Measurements from ENCODE around the gene SVBP.

Gene SVBP

GRCh38 chr1:42797979-42798378 is 19.2 kb downstream of the SVBP start:
- DNase-seq, result no peak

- DNase-seq, result no peak
Observed at GRCh38 chr1:42797414-42797813, 19.8 kb downstream of the SVBP start.

- no peak for DNase-seq
Observed at GRCh38 chr1:42793824-42794223, 23.4 kb downstream of the SVBP start.

- no peak for DNase-seq
Observed at GRCh38 chr1:42788021-42788420, 29.2 kb downstream of the SVBP start.

GRCh38 chr1:42786097-42786496 is 31.1 kb downstream of the SVBP start:
- DNase-seq, result no peak

- DNase-seq, result peak; percentile 58
Observed at GRCh38 chr1:42784946-42785693, 32.1 kb downstream of the SVBP start, which contains the start of gene TMEM269. TMEM269 (plus strand) TSS chr1:42784991; CDS start chr1:42789894, 4,903 bp downstream.

GRCh38 chr1:42784547-42784945 is 32.7 kb downstream of the SVBP start:
- DNase-seq, result no peak

- no peak for DNase-seq
Observed at GRCh38 chr1:42783092-42783491, 34.1 kb downstream of the SVBP start.

GRCh38 chr1:42780176-42780575 is 37.0 kb downstream of the SVBP start:
- DNase-seq, result no peak

GRCh38 chr1:42779725-42780124 is 37.5 kb downstream of the SVBP start:
- no peak for DNase-seq

GRCh38 chr1:42777852-42778251 is 39.3 kb downstream of the SVBP start:
- peak; percentile 38 for DNase-seq

- no peak for DNase-seq
Observed at GRCh38 chr1:42776502-42776901, 40.7 kb downstream of the SVBP start.

GRCh38 chr1:42774928-42775526 is 42.2 kb downstream of the SVBP start:
- DNase-seq, result no peak

GRCh38 chr1:42773420-42773819 is 43.8 kb downstream of the SVBP start:
- DNase-seq, result no peak

GRCh38 chr1:42769811-42770210 is 47.4 kb downstream of the SVBP start:
- DNase-seq, result no peak

GRCh38 chr1:42768172-42768571 is 49.0 kb downstream of the SVBP start:
- DNase-seq, result no peak

GRCh38 chr1:42767510-42768000 is 49.6 kb downstream of the SVBP start:
- DNase-seq, result no peak

GRCh38 chr1:42766741-42767509 is 50.3 kb downstream of the SVBP start, which contains the start of the genes C1orf50 and P3H1:
C1orf50 (plus strand) TSS chr1:42767249; CDS start chr1:42767312, 63 bp downstream.
P3H1 (minus strand) TSS chr1:42767028; CDS start chr1:42766971, 57 bp downstream.
- DNase-seq, result peak; percentile 100

GRCh38 chr1:42765832-42766740 is 51.1 kb downstream of the SVBP start:
- DNase-seq, result peak; percentile 69

GRCh38 chr1:42765269-42765668 is 51.9 kb downstream of the SVBP start:
- no peak for DNase-seq

- no peak for DNase-seq
Observed at GRCh38 chr1:42762269-42762668, 54.9 kb downstream of the SVBP start.

GRCh38 chr1:42761567-42761966 is 55.6 kb downstream of the SVBP start:
- DNase-seq, result no peak

Measured in stimulated activated CD4-positive, alpha-beta T cell treated with anti-CD3 and anti-CD28 coated beads, Interleukin-15, amount 100 ng/mL, for 24 hours (primary cell).